Measurements from ENCODE around the gene SIGLEC5. TPM values are rescaled to one million over a fixed set of nuclear protein-coding genes. Genes with fewer than 3 reads are reported as not detected.

Gene SIGLEC5
- total and polyA plus RNA-seq, 2 of the 8 experiments (the other 6 are each of a cell fraction or from before 2014, with no cell fraction given), result not detected

GRCh38 chr19:51602189-51602854, 27.9 kb downstream of the SIGLEC5 start:
- Histone ChIP-seq H4K8ac (ENCODE audit: extremely low read depth, insufficient read depth, low read length) (no peak overlapping the region), H3K4me3 (ENCODE audit: extremely low read depth in 1 of 4, insufficient read depth in 2 of 4, low read depth in 3 of 4, low read length in 4 of 4) (no peak overlapping the region), H2BK20ac (ENCODE audit: low read length) (no peak overlapping the region), H3K23ac (ENCODE audit: insufficient read length) (no peak overlapping the region), H3K18ac (ENCODE audit: extremely low read depth, low read length) (no peak overlapping the region), H2AFZ (ENCODE audit: low read length) (no peak overlapping the region), H3K56ac (replicated peaks; ENCODE audit: insufficient read length, low read depth, low read length) (no peak overlapping the region), H2BK120ac (replicated peaks; ENCODE audit: low read depth, low read length) (no peak overlapping the region), H3K23me2 (ENCODE audit: low read depth, low read length) (no peaks in the 10 kb centered on the region; the same call in 1 of the 2 replicates), H4K91ac (replicated peaks; ENCODE audit: insufficient read length, low read length) (no peak overlapping the region), H3K36me3 (ENCODE audit: control insufficient read depth in 2 of 4, insufficient read depth in 4 of 4, low read length in 3 of 4) (no peaks in the 10 kb centered on the region), H3K14ac (ENCODE audit: insufficient read length) (no peak overlapping the region), H4K5ac (ENCODE audit: insufficient read length, low read depth, low read length) (no peak overlapping the region), H3K79me1 (ENCODE audit: low read depth, low read length) (no peaks in the 10 kb centered on the region), H3K9ac (replicated peaks in 1 of 4; ENCODE audit: extremely low read depth in 1 of 4, low read depth in 3 of 4, low read length in 3 of 4) (no peak overlapping the region), H3K4me1 (replicated peaks in 1 of 4; ENCODE audit: control insufficient read depth in 3 of 4, insufficient read depth in 4 of 4, low read length in 3 of 4) (no peaks in the 10 kb centered on the region), H2BK5ac (ENCODE audit: low read depth, low read length) (no peak overlapping the region), H3K9me3 (ENCODE audit: insufficient read depth in 2 of 2, low read depth in 1 of 2, low read length in 1 of 2) (peaks cover 31 to 70% of the 10 kb centered on the region in 2 experiments; a peak in 3 of 4 replicates), H3K27ac (ENCODE audit: low read depth, low read length) (no peak overlapping the region), H3K27me3 (replicated peaks in 1 of 4; ENCODE audit: control insufficient read depth in 3 of 4, extremely low read depth in 1 of 4, insufficient read depth in 3 of 4, low read length in 3 of 4) (no peaks in the 10 kb centered on the region), H3K79me2 (ENCODE audit: control insufficient read depth in 1 of 2, insufficient read depth in 2 of 2, low read length in 2 of 2) (no peaks in the 10 kb centered on the region), H3K4me2 (ENCODE audit: insufficient read depth in 1 of 2, low read depth in 2 of 2, low read length in 2 of 2) (no peak overlapping the region), H3K4ac (replicated peaks; ENCODE audit: insufficient read length, low read depth, low read length) (no peak overlapping the region), H2BK15ac (ENCODE audit: low read length) (no peak overlapping the region), H4K20me1 (replicated peaks in 1 of 2; ENCODE audit: control insufficient read depth in 1 of 2, insufficient read depth in 2 of 2, low read length in 2 of 2) (no peaks in the 10 kb centered on the region), H2BK12ac (ENCODE audit: low read depth, low read length) (no peak overlapping the region), H2AK5ac (ENCODE audit: low read depth, low read length) (no peak overlapping the region)
- DNase-seq (ENCODE audit: low read depth in 1 of 2, low spot score in 2 of 2) (no peak), FAIRE-seq (no peak)
- 86% methylated on average over 20 of the region's 20 CpGs; no CpG with 5 or more reads in 1 of the 2 experiments for WGBS, 2 experiments (ENCODE audit: extremely low coverage in 1 of 2, insufficient coverage in 1 of 2, insufficient read length in 1 of 2, insufficient replicate concordance in 2 of 2, low coverage in 1 of 2, low lambda C conversion rate in 2 of 2, missing lambda C conversion rate in 1 of 2)
- TF ChIP-seq POLR2A (IDR thresholded peaks at IDR 0.05; ENCODE audit: control extremely low read depth in 1 of 2, low read depth in 2 of 2, low read length in 2 of 2), result no peak
- no peak for TF ChIP-seq RBBP5 (IDR thresholded peaks at IDR 0.05; ENCODE audit: borderline replicate concordance, low read depth, low read length)
- no peak for TF ChIP-seq RAD21 (IDR thresholded peaks at IDR 0.05 in 1 of 2, conservative IDR thresholded peaks at IDR 0.05 in 1 of 2; ENCODE audit: low read depth in 2 of 2, low read length in 2 of 2)
- no peak for TF ChIP-seq KDM4A (IDR thresholded peaks at IDR 0.05; ENCODE audit: low read depth, low read length, severe bottlenecking)
- no peak for TF ChIP-seq CTCF (IDR thresholded peaks at IDR 0.05; ENCODE audit: control extremely low read depth in 1 of 3, insufficient read depth in 1 of 3, low read depth in 1 of 3, low read length in 3 of 3)
- no peak for TF ChIP-seq SRF (IDR thresholded peaks at IDR 0.05; ENCODE audit: low read depth, low read length)
- no peak for TF ChIP-seq KDM5A (IDR thresholded peaks at IDR 0.05; ENCODE audit: low read length)
- TF ChIP-seq RFX5 (IDR thresholded peaks at IDR 0.05; ENCODE audit: borderline replicate concordance, low read depth, low read length), result no peak
- ChIA-PET POLR2A (ENCODE audit: partially characterized antibody) (no interaction called here), CTCF (ENCODE audit: partially characterized antibody) (interaction anchor here (1.0 kb wide), 1 partner anchor 21 kb away, joined by 3 read pairs; no protein-coding TSS in a partner anchor)
